Right atrium auricular region (tissue), 2 donors: ENCODE results near the gene PALB2. TPM values are rescaled to one million over a fixed set of nuclear protein-coding genes. Genes with fewer than 3 reads are reported as not detected.

Source experiments
- DNase-seq: peaks from one replicate; pipeline ENCODE4 v3.0.0-alpha.2; 2019; ENCODE audit warnings: low spot score
- H3K27ac ChIP-seq, 2 donors: fragments of 200-600 bp; sonication (generic); 1 replicate in 1 of 2; 2 replicates in 1 of 2; pipeline ENCODE4 v1.5.1; 2016 to 2019
- H3K27me3 ChIP-seq, 2 donors: fragments of 200-600 bp; sonication (generic); one replicate each; pipeline versions ENCODE4 v1.5.1 to v1.6.0; 2017 to 2019
- H3K36me3 ChIP-seq: fragments of 200-600 bp; sonication (generic); one replicate; pipeline ENCODE4 v1.5.1; 2016
- H3K4me1 ChIP-seq, 2 donors: fragments of 200-600 bp; sonication (generic); one replicate each; pipeline versions ENCODE4 v1.5.1 to v1.6.0; 2017 to 2019
- H3K4me3 ChIP-seq, 2 donors: fragments of 200-600 bp; sonication (generic); 1 replicate in 1 of 2; 2 replicates in 1 of 2; pipeline ENCODE4 v1.5.1; 2017 to 2019; ENCODE audit warnings: mild to moderate bottlenecking in 1 of 2, moderate library complexity in 1 of 2
- H3K9me3 ChIP-seq, 2 donors: fragments of 200-600 bp; sonication (generic); one replicate each; pipeline ENCODE4 v1.5.1; 2019
- total RNA-seq, 2 donors: library from RNA; depleted of rRNA; stranded (reverse); fragments of >200 nt; gene quantifications; one replicate each; pipeline ENCODE4 v1.1.0, GENCODE V29; 2016
- TF ChIP-seq, protein P1 (sequence below), 2 donors: fragments of 200-600 bp; sonication (generic); IDR thresholded peaks; one replicate each; pipeline ENCODE4 v1.5.1; 2019; ENCODE audit warnings: antibody characterized with exemption in 2 of 2

PALB2 gene
- total RNA-seq, 2 donors from 2014 or later = 4.7 TPM

DNA sequence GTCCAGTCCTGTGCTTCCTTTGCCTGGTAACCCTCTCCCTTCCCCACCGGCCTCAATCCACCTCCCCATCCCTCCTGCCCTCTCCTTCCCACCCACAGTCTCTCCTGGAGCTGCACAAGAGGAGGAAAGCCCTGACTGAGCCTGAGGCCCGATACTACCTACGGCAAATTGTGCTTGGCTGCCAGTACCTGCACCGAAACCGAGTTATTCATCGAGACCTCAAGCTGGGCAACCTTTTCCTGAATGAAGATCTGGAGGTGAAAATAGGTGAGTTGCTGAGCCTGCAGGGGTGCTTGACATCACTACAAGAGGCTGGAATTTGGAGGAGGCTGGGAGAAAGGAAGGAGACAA lies 38.9 kb upstream of the PALB2 start:
- Histone ChIP-seq H3K9me3 (no peaks in the 10 kb centered on the region), H3K4me3 (no peak overlapping the region), H3K36me3 (peaks cover 6% of the 10 kb centered on the region), H3K27me3 (no peaks in the 10 kb centered on the region), H3K4me1 (peaks cover 0 to 17% of the 10 kb centered on the region in 2 donors), H3K27ac (no peak overlapping the region)
- DNase-seq = no peak
- TF ChIP-seq, protein P1, sequence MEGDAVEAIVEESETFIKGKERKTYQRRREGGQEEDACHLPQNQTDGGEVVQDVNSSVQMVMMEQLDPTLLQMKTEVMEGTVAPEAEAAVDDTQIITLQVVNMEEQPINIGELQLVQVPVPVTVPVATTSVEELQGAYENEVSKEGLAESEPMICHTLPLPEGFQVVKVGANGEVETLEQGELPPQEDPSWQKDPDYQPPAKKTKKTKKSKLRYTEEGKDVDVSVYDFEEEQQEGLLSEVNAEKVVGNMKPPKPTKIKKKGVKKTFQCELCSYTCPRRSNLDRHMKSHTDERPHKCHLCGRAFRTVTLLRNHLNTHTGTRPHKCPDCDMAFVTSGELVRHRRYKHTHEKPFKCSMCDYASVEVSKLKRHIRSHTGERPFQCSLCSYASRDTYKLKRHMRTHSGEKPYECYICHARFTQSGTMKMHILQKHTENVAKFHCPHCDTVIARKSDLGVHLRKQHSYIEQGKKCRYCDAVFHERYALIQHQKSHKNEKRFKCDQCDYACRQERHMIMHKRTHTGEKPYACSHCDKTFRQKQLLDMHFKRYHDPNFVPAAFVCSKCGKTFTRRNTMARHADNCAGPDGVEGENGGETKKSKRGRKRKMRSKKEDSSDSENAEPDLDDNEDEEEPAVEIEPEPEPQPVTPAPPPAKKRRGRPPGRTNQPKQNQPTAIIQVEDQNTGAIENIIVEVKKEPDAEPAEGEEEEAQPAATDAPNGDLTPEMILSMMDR (IDR thresholded peaks at IDR 0.05) = no peak

DNA sequence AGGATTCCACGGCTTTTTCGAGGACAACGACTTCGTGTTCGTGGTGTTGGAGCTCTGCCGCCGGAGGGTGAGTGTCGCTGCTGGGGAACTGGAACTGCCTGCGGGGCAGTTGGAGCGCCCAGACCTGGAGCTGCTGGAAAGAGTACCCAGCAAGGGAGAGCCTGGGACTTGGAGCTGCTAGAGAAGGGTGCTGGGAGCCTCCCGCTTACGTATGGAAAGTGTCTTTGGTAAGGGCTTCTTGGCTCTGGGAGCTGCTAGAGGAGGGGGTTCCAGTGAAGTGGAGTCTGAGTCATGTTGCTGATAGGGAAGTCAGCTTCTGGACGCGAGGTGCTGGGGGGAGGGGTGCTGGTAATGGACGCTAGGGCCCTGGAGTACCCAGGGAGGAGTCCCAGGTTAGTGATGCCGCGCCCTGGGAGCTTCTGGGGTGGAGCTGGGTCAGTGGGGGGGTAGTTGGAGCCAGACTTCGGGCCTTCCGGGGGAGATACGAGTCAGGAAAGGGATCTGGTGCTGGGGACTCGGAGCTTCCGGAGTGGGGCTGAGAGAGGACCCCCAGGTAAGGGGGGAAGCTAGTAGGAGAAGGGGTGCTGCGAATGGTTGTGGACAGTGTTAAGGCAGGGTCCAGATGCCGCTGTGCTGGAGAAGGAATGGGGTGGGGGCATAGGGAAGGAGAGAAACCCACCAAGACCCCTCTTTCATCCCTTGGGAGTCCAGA lies 38.3 kb upstream of the PALB2 start:
- Histone ChIP-seq H3K27me3 (no peaks in the 10 kb centered on the region), H3K9me3 (no peaks in the 10 kb centered on the region), H3K36me3 (peaks cover 6% of the 10 kb centered on the region), H3K4me3 (peak overlapping the region in 1 of 2 donors; percentile 55), H3K4me1 (peaks cover 0 to 17% of the 10 kb centered on the region in 2 donors), H3K27ac (no peak overlapping the region)
- DNase-seq = no peak
- TF ChIP-seq, protein P1 (IDR thresholded peaks at IDR 0.05) = no peak

DNA sequence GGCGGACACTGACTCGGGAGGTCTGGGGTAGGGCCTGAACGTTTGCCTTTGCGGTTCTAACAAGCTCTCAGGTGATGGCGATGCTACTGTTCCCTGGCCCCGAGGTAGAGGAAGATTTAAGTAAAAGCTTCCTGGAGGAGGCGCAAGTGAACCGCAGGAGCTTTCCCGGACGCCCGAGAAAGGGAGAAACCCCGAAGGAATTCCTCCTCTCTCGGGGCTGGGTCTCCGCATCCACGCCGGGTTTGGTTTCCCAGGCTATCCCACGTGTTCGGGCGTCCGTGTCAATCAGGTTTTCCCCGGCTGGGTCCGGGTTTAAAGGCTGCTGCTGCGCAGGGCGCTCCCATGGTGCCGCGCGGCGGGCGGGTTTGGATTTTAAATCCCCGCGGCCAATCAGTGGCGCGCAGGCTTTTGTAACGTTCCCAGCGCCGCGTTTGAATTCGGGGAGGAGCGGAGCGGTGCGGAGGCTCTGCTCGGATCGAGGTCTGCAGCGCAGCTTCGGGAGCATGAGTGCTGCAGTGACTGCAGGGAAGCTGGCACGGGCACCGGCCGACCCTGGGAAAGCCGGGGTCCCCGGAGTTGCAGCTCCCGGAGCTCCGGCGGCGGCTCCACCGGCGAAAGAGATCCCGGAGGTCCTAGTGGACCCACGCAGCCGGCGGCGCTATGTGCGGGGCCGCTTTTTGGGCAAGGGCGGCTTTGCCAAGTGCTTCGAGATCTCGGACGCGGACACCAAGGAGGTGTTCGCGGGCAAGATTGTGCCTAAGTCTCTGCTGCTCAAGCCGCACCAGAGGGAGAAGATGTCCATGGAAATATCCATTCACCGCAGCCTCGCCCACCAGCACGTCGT lies 37.5 kb upstream of the PALB2 start, which contains the start of gene PLK1:
PLK1 (plus strand) TSS at position 460 of the 844 bp plus-strand sequence; CDS start at position 504, 44 bp downstream.
- H3K4me1 ChIP-seq = peaks cover 0 to 17% of the 10 kb centered on the region in 2 donors
- H3K36me3 ChIP-seq = peaks cover 6% of the 10 kb centered on the region
- peak within 1 kb of the TSS; percentile 34 to 55 for H3K4me3 ChIP-seq
- no peak within 1 kb of the TSS for H3K27ac ChIP-seq
- TF ChIP-seq, protein P1 (IDR thresholded peaks at IDR 0.05) = peak in 1 of 2 donors; percentile 59
- no peaks in the 10 kb centered on the region for H3K9me3 ChIP-seq
- no peaks in the 10 kb centered on the region for H3K27me3 ChIP-seq
- DNase-seq = peak; percentile 69

DNA sequence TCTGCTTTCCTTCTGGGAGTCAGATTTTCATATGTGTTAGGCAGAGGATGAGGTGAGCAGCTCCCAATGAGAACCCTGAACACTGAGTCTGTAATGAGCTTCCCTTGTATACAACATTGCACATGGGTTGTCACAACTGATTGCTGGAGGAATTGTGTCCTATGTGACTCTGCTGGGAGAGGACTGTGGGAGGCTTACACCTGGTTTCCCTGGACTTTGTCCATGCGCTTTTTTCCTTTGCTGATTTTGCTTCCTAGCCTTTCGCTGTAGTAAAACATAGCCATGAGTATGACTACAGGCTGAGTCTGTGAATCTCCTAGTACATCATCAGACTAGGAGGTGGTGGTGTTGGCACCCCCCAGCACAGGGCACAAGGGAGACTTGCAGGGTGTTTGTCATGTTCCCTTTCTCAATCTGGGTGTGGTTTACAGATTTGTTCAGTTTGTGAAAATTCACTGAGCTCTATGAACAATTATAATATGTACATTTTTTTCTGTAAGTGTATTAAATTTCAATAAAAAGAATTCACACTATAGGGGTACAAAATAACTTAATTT lies 35.9 kb upstream of the PALB2 start:
- H3K9me3 ChIP-seq = no peaks in the 10 kb centered on the region
- H3K27me3 ChIP-seq = no peaks in the 10 kb centered on the region
- no peak overlapping the region for H3K4me3 ChIP-seq
- H3K27ac ChIP-seq = no peak overlapping the region
- no peak for DNase-seq
- H3K36me3 ChIP-seq = peaks cover 11% of the 10 kb centered on the region
- TF ChIP-seq, protein P1 (IDR thresholded peaks at IDR 0.05) = no peak
- H3K4me1 ChIP-seq = peaks cover 0 to 17% of the 10 kb centered on the region in 2 donors

DNA sequence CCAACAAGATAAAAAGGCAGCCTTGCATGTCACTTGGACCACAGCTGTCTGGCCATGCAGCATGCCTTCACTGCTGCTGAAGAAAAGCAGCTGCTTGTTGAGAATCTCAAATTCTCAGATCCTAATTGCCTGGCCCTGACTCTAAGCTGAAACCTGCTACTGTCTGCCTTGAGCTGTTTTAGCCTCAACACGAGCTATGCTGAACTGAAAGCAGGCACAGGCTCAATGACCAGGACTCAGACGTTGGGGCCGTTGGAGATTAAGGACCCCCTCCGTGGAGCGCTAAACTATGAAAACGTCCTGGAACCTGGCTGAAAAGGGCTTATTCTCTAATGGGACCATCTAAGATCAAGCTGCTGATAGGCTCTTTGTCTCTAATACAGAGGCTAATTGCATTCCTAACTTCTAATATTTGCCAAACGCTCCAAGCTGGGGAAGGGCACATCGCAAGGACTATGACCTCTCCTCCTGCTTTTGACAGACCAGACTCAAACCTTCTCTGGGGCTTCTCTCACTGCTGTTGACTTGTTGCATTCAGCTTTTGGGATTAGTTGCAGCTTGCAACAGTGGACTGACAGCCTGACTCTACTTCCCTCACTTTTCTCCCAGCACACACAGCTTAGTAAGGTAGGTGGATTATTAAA lies 33.0 kb upstream of the PALB2 start:
- peaks cover 21% of the 10 kb centered on the region for H3K36me3 ChIP-seq
- no peak overlapping the region for H3K4me3 ChIP-seq
- peaks cover 0 to 10% of the 10 kb centered on the region in 2 donors for H3K4me1 ChIP-seq
- no peaks in the 10 kb centered on the region for H3K9me3 ChIP-seq
- TF ChIP-seq, protein P1 (IDR thresholded peaks at IDR 0.05) = no peak
- DNase-seq = no peak
- no peaks in the 10 kb centered on the region for H3K27me3 ChIP-seq
- no peak overlapping the region for H3K27ac ChIP-seq
